NCI-H1417 treated with DMSO at 0.1 percent for 48 hours (cell line): ENCODE measurements around the gene SYNDIG1.
"Not testable (repeated sequence)": the region's sequence is repeated elsewhere in the genome, so short reads cannot be mapped to it uniquely, and the experiment has no call there.

Experiments used
- DNase-seq: peaks from one replicate; lab custom pipeline; 2025; lab: John Stamatoyannopoulos, UW

Gene SYNDIG1

DNA sequence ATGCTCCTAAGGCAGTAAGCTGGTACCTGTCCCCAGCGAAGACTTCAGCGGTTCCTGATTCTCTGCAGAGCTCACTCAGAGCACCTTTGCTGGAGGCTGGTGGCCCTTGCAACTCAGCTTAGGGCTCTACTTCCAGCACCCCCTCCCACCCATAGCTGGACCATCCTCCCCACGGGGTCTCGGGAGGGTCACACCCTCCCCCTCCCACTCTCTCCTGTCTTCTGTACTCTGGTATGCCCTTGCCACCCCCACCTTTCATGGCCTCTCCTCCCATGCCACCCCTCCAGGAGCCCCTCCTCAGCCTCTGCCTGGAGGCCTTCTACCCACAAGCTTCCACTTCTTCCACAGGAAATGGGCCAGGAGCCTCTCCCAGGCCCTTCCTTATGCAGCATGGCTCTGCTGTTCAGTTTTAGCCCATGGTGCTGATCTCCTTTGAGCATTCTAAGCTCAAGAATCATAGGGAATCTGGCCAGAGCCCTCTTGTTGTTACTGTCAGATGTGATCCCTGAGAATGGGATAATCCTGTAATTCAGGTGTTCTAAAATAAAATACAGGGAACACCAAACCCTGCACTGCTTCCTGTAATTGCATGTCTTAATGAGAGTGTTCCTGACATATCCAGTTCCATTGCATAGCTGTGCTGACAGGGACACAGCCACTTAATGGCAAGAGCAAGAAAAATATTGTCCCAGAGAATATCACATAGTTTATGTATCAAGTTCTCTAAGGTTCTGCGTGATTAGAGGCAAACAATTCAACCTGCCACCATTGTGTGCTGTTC lies 142.1 kb downstream of the SYNDIG1 start:
- DNase-seq: no peak

DNA sequence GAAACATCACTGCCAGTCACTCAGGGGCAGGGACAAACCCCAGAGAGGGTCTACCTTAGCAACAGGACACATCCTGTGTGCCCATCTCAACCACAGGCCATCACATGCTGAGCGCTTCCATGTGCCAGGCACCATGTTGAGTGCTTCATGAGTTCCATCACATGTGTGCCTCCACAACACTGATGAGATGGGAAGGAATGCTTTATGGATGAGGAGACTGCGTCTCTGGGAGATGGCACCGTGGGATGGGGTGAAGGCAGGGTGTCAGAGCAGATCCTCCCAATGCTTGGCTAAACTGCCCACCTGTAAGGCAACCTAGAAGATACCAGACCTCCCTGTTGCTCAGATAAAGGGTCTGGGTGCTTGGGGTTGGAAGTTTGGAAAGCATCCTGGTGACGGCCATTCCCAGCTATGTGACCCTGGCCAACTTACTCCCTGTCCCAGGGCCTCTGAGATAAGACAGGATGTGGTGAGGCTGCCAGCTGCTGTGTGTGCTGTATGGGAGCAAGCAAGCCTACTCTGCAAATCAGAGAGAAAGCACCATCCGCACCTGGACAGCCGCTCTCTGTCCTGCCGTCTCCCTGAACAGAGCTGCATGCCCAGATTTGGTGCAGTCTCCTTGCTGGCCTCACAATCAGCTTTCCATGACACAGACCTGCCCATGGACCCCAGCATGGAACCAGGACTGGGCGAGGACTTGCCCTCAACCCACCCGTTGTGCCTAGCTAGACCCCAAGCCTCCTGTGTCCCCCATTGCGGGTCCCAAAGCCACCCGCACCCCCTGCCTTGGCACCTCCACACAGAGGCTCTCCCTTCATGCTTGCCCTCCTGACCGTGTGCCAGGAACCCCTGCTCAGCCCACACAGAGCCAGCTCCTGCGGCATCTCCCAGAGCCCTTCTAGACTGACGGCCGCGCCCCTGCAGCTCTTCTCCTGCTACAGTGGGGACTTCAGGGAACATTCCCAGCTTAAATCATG lies 143.7 kb downstream of the SYNDIG1 start:
- DNase-seq: no peak

DNA sequence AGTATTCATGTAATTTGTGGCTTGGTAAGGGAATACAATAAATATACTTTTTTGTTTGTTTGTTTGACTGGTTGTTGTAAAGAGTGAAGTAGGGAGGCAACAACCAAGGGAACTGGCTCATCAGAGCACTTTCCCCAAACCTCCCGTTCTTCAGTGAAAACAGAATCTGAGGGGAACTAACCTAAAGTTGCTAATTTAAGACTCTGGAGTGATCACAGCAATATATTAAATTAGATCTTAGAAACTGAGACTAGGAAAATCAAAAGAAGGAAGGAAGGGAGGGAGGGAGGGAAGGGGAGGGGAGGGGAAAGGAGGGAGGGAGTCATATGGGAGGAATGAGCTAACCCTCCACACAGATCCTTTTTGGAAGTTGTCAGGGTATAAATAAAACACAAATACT lies 144.9 kb downstream of the SYNDIG1 start:
- DNase-seq: no peak

DNA sequence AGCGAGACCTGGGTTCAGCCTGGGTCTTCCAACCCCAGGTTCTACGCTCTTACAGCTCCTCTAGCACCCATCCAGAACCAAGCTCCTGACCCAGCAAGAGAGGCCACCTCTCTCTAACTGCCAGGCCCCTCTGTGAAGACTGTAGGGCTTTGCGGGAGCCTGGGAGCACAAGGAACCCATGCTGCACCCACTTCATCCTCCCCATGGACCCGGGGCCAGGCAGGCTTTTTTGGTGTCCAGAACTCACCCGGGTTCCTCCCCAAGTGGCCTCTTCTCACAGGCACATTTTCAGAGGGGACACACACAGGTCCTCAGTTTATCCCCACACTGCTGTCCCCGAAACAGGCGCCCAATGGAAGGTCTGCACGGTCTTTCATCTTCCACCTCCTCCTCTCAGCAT lies 145.9 kb downstream of the SYNDIG1 start:
- no peak for DNase-seq

DNA sequence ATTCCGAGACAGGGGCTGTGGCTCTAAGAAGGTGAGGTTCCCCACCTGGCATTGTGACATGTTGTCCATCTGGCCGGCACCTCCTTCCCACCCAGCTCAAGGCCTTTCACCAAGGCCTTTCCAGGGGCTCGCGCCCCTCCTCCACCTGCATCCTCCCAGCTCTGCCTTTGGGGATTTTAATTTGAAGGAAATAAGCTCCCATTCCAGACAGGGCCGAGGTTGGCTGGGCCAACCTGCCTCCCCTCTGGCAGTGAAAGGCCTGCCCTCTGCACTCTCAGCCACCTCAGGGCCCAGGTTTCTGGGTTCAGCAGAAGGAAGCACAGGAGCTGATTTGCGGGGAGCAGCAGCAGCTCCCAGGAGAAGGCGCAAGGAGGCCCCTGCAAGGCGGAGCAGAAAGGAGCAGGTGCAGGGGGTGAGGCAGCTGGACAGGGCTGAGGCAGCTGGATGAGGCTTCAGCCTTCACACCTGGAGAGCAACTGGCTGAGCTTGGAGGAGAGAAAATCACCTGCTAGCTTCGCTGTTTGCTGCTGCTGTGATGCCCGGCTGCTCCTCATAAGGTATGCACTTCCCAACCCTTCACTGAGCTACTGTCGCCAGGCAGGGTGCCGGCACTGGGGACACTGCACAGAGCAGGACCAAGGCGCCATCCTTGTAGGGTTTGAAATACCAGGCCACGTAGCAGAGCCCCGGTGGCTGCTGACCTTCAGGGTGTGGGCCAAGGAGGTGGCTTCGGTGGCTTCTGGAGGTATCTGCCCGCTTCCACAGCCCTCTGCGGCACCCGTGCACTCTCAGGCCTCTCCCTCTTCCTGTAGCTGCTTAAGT lies 147.0 kb downstream of the SYNDIG1 start:
- no peak for DNase-seq

DNA sequence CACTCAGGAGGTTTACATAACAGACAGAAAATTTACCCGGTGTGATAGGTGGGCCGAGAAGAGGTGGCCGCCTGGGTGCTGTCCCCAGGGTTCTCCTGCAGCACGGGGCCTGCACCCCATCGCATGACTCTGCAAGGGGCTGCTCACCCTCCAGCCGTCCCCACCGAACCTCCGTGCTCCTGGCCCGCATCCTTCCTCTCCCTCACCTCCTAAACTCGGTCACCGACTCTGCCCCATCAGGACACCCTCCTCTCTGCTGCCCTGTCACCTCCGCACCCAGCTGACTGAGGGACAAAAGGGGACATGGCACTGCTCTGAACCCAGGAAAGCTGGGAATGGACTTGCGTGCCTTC lies 147.6 kb downstream of the SYNDIG1 start:
- DNase-seq: no peak

DNA sequence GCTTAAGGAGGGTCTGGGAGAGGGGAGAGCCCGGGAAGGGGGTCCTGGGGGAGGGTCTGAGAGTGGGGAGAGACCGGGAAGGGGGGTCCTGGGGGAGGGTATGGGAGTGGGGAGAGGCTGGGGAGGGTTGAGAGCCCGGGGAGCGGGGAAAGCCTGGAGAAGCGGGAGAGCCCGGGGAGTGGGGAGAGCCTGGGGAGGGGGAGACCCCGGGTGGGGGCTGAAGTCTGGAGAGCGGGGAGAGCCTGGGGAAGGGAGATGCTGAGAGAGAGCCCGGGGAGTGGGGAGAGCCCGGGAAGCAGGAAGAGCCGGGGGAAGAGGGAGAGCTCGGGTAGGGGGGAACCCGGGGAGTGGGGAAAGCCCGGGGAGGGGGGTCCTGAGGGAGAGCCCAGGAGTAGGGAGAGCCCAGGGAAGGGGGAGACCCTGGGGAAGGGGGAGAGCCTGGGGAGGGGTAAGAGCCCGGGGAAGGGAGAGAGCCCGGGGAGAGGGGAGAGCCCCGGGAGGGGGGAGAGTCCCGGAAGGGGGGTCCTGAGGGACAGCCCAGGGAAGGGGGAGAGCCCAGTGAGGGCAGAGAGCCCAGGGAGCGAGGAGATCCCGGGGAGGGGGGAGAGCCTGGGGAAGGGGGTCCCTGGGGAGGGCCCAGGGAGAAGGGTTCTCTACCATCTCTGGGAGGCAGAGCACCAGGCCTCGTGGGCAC lies 148.5 kb downstream of the SYNDIG1 start:
- DNase-seq: no peak

DNA sequence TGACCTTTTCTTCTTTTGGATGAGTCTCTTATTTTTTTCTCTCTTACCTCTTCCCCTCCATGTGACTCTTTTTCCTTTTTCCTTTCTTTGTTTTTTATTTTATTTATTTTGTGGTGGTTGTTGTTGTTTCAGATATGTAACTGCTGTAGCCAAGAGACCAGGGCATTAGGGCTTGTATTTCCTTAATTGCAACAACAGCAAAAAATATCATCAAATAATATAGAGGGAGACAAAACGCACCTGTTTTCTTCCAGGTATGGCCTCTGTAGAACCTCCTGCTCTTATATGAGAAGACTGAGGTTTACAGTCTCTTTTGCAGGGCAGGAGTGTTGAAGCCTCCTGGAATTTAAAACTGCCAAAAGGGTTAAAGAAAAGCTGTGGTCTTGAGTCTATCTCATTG lies 149.3 kb downstream of the SYNDIG1 start:
- no peak for DNase-seq

DNA sequence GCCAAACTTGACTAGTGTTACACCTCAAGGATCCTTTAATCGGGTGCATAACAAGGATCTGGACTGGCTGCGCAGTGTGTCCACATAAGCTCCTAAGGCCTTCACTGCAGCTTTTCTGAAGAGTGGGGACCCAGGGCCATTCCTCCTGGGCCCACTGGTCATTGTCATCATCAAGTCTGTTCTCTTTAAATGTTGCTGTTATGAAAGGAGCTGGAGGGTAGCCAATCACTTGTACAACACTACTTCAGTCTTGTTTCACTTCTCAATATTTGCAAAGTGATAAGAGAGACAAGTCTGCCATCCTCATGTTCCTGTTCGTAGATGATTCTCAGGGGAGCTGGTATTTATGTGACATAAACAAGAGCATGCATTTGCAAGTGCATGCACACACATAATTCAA lies 149.8 kb downstream of the SYNDIG1 start:
- no peak for DNase-seq

DNA sequence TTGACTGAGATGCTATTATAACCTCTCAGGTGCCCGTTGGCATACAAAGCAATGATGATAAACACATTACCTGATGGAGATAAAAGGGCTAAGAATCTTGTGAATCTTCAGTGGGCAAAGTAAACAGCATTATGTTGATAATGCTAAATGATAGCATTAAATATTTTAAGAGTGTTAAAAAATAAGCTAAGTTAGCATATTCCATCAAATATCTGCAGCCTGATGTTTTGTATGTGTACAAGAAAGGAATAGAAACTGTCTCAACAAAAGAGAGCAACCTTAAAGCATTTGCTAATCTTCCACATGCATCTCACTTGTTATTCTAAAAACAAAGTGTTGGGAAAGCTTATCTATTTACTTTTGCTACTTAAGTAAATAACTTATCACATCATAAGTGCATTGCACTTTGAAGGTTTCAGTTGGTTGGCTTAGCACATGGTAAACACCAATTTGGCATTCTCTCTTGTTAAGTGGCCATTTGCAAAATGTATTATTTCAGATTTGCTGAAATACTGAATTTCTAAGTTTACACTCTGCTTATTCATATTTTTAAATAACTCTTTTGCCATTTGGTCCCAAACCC lies 151.6 kb downstream of the SYNDIG1 start:
- no peak for DNase-seq

DNA sequence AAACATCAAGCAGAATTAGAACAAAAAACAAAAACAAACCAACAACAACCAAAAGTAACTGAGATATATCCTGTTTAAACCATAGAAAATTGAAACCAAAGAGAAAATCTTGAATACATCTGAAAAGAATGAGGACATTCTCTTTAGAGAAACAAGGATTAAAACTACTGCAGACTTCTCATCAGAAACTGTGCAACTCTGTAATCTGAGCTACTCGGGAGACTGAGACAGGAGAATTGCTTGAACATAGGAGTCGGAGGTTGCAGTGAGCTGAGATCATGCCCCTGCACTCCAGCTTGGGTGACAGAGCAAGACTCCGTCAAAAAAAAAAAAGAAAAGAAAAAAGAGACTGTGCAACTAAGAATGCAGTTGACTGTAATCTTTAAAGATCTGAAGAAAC lies 153.4 kb downstream of the SYNDIG1 start:
- no peak for DNase-seq

DNA sequence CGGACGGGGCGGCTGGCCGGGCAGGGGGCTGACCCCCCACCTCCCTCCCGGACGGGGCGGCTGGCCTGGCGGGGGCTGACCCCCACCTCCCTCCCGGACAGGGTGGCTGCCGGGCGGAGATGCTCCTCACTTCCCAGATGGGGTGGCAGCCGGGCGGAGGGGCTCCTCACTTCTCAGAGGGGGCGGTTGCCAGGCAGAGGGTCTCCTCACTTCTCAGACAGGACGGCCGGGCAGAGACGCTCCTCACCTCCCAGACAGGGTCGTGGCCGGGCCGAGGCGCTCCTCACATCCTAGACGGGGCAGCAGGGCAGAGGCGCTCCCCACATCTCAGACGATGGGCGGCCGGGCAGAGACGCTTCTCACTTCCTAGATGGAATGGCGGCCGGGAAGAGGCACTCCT lies 156.7 kb downstream of the SYNDIG1 start:
- not testable (repeated sequence) for DNase-seq

DNA sequence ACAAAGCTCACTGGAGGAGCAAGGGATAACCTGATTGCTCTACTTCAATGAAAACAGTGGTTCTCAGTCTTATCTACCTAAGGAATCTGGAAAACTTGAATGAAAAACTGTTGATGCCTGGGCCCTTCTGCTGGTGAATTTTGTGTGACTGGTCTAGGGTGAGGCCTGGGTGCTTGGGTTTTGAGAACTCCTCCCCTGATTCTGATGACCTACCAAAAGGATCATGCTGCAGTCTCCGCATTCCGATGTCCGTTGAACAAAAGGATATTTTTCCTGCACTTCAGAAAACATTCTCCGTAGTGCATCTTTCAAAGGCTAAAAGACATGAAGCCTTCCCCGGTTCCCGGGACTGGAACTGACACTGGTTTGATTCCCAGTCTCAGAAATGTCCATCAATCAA lies 157.9 kb downstream of the SYNDIG1 start:
- no peak for DNase-seq

DNA sequence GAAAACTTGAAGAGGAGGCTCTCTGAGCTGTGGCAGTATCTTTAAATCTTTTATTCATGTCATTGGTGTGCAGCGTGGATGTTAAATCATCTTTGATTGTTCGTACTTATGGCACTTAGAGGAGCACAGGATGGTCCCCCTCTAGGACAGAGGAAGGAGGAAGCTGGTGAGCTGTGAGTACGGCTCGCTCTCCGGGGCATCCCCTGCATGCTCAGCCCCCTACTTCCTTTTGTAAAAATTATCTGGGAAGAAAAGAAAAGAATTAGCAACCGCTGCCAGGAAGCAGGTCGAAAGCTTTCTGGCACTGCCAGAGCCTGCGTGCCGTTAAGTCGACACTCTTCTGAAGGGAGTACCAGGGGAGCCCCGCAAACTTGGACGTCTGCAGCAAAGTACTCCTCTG lies 158.5 kb downstream of the SYNDIG1 start:
- DNase-seq: no peak

DNA sequence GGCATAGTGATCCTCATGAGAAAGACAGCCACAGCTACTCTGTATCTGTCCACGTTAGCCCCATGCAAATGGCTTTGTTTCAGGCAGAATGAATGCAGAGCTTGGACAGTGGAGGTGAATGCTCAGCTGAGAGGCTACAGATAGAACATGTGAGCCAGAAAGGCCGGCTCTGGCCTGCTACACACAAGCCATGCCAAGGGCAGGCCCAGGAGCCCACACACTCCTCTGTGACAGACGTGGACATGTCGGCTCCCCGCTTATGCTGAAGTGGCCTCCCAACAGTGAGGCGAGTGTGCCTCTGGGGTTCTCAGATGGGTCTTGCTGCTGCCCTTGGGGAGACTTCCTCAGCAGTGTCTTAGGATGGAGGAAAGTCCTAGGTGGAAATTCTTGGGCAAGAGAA lies 159.6 kb downstream of the SYNDIG1 start:
- DNase-seq: no peak

DNA sequence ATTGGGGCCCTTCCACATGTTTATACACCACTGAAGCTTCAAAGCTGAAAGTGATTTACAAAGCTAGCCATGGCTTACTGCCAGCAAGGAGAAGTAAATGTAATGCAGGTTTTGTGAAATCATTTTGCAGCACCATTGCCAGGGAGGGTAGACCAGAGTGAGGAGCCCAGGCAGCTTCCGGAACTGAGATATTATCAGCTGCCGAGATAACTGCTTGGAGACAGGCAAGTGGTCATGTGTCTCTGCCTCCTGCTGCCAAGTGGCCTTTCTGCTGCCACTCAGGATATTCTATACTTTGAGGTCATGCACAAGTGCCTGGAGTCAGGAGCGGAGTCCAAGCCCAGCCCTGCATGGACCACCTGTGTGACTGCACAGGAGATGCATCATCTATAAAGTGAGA lies 160.2 kb downstream of the SYNDIG1 start:
- DNase-seq: no peak

DNA sequence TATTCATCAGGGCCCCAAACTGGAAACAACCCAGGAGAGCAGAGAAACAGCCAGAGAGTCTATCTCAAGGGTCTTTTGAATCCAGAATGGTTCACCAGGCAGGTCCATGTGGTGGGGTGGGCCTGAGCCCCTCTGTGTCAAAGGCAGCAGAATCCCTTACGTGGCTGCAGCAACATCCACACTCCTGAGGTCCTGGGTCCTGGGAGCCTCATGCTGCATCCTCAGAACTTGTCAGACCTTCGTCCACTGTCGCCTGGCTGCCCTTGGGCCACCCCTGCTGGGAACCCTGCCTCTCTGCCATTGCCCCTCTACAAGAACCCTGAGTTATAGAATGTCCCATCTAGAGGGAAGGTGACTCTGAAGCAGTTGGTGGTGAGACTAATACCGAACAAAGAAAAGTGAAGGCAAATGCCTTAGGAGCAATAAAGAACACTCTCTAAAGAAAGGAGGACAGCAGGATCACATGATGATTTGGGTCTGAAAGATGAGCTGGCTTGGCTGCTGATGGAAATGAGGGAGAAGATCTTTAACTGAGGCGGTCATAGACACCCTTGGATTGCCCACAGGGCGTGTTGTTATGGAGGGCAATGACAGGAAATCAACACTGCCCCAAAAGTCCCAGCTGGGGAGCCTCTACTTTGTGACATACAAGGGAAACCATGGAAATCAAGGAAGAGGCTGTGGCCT lies 161.2 kb downstream of the SYNDIG1 start:
- no peak for DNase-seq

DNA sequence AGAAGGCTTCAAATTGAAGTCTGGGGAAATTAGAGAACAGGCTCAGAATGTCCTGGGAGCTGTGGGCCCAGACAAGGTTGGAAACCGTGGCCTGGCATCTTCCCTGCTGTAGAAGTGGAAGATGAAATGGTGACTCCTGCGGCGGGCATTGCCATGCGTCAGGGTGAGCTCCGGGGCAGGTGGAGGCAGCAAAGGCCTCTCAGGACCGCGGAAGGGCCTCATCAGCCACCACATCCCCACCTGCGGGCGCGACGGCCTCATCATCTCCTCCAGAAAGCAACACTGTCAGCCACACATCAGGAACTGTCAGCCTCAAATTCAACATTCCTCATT lies 161.7 kb downstream of the SYNDIG1 start:
- DNase-seq: no peak

DNA sequence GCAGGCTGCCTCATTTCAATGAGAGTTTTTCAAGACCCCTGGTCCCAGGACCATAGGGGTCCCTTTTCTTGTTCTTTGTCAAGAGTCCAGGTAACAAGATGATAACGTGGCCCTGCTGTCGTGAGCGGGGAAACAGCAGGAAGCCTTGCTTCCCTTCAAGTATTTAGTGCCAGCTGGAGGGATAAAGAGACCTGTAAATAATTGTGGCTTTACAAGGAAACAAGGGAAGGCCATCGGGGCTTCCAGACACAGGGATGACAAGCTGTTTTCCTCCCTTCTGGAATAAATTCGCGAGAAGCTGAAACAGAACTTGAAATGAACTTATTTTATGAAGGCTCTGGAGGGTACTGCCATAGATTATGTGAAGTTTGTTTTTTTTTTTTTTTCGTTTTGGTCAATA lies 163.2 kb downstream of the SYNDIG1 start:
- DNase-seq: no peak

DNA sequence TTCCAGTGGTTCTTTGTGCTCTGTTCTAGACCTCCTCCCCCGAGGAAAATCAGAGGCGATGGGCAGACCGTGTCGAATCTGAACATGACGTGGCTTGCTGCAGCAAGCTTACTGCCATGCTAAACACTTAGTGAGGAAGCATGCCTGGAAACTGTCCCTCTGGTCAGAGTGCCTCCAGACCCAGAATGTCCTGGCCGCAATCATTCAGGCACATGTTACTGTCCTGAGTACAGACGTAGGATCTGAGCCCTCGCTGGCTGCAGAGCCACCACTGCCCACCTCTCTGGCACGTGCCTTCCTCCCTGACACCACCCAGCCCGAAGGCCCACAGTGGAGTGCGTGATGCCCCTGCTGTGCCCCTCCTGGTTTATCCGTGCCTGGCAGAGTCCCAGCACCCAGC lies 163.6 kb downstream of the SYNDIG1 start:
- DNase-seq: no peak

DNA sequence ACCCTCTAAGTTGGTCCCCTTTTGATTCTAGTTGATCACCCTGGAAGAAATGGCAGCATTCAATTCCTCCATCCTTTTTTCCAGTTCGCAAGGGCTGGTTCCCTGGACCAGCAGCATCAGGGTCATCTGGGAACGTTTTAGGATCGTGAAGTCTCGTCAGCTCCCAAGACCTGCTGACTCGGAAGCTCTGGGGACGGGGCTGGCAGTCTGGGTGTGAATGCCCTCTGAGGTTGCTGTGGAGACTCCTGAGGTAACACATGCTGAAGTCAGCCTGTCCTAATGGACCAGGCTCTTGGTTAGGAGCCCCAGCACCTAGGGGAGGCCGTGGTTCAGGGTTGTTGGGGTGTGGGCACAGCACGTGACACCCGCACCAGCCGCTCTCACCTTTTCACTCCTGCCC lies 164.1 kb downstream of the SYNDIG1 start:
- DNase-seq: no peak
